A549 (cell line): ENCODE measurements around the gene GRIK4. TPM values are rescaled to one million over a fixed set of nuclear protein-coding genes. Genes with fewer than 3 reads are reported as not detected.

ENCODE experiments used
- ATAC-seq, 2 experiments: fragments of 200-7000 bp in 1 of 2; fragments of >200 bp in 1 of 2; cut with Nextera tagmentation in 1 of 2; cut with Tn5 transposase in 1 of 2; 3 replicates each; pipeline versions ENCODE4 v1.8.0 to v1.9.1; 2018 to 2020; ENCODE audit warnings: mild to moderate bottlenecking in 1 of 2, moderate library complexity in 1 of 2
- CTCF ChIA-PET: fragments of 300-600 bp; sonication (Branson Sonifier 250); formaldehyde crosslinking; extraction: SDS; loops from one replicate; lab custom pipeline; 2021; ENCODE audit warnings: antibody characterized with exemption, inconsistent platforms; lab: Yijun Ruan, JAX
- POLR2A ChIA-PET: fragments of 350-600 bp; formaldehyde crosslinking; extraction: SDS; loops from one replicate; lab custom pipeline; 2021; ENCODE audit warnings: antibody characterized with exemption, inconsistent platforms; lab: Yijun Ruan, JAX
- DNase-seq, 2 experiments: peaks; one replicate each; pipeline versions ENCODE4 v3.0.0 to v3.0.0-alpha.2; 2011 to 2016; ENCODE audit warnings: low read depth in 1 of 2, low spot score in 1 of 2
- FAIRE-seq: peaks from 2 replicates; lab custom pipeline; 2011; peaks lifted over from hg19 to GRCh38; lab: Jason Lieb, UNC
- H3K27ac ChIP-seq, 2 experiments: fragments of >200 bp; sonication (Bioruptor Twin); formaldehyde crosslinking; 3 replicates each; pipeline ENCODE4 v1.5.1; 2016 to 2017
- H3K4me1 ChIP-seq: fragments of >200 bp; sonication (Bioruptor Twin); formaldehyde crosslinking; 3 replicates; pipeline ENCODE4 v1.6.1; 2016
- H3K4me2 ChIP-seq: fragments of >200 bp; sonication (Bioruptor Twin); formaldehyde crosslinking; 3 replicates; pipeline ENCODE4 v1.6.1; 2016
- H3K4me3 ChIP-seq: fragments of >200 bp; sonication (Bioruptor Twin); formaldehyde crosslinking; 3 replicates; pipeline ENCODE4 v1.5.1; 2016
- H3K9me3 ChIP-seq: fragments of >200 bp; sonication (Bioruptor Twin); formaldehyde crosslinking; 3 replicates; pipeline ENCODE4 v1.6.1; 2016
- CEBPB ChIP-seq, 2 experiments: fragments of >200 bp in 1 of 2; sonication (Bioruptor Twin) in 1 of 2; formaldehyde crosslinking in 1 of 2; IDR thresholded peaks; 2 replicates each; pipeline ENCODE4 v1.6.1; 2012 to 2016
- CHD4 ChIP-seq: fragments of 200-600 bp; sonication (generic); IDR thresholded peaks from 2 replicates; pipeline ENCODE4 v1.6.1; 2016; ENCODE audit warnings: antibody characterized with exemption, mild to moderate bottlenecking, borderline replicate concordance
- EHF ChIP-seq: fragments of 250-450 bp; sonication (Bioruptor Pico); IDR thresholded peaks from 2 replicates; pipeline ENCODE4 v1.5.0; 2020; ENCODE audit warnings: mild to moderate bottlenecking
- EP300 ChIP-seq, 2 experiments: fragments of >200 bp; sonication (Bioruptor Twin); formaldehyde crosslinking; IDR thresholded peaks; 2 replicates in 1 of 2; 3 replicates in 1 of 2; pipeline ENCODE4 v1.6.1; 2016 to 2017
- ESRRA ChIP-seq: fragments of 150-350 bp; IDR thresholded peaks from 2 replicates; pipeline ENCODE4 v1.6.1; 2014; ENCODE audit warnings: mild to moderate bottlenecking, low read length, borderline replicate concordance
- FOSB ChIP-seq: fragments of 250-450 bp; sonication (Bioruptor Pico); IDR thresholded peaks from 2 replicates; pipeline ENCODE4 v1.5.0; 2020; ENCODE audit warnings: mild to moderate bottlenecking, moderate library complexity
- GATA3 ChIP-seq: IDR thresholded peaks from 2 replicates; pipeline ENCODE4 v1.6.1; 2012; ENCODE audit warnings: borderline replicate concordance
- HOXB13 ChIP-seq: fragments of 250-450 bp; sonication (Bioruptor Pico); IDR thresholded peaks from 2 replicates; pipeline ENCODE4 v1.5.0; 2020; ENCODE audit warnings: low read depth, mild to moderate bottlenecking, moderate library complexity
- JUN ChIP-seq, 2 experiments: fragments of >200 bp; sonication (Bioruptor Twin); formaldehyde crosslinking; IDR thresholded peaks; 2 replicates in 1 of 2; 3 replicates in 1 of 2; pipeline ENCODE4 v1.6.1; 2016 to 2017
- KDM1A ChIP-seq: fragments of 200-600 bp; sonication (generic); IDR thresholded peaks from 2 replicates; pipeline ENCODE4 v1.6.1; 2016; ENCODE audit warnings: low read depth, mild to moderate bottlenecking
- KDM5A ChIP-seq: fragments of 200-600 bp; sonication (generic); IDR thresholded peaks from 2 replicates; pipeline ENCODE4 v1.6.1; 2016; ENCODE audit warnings: antibody characterized with exemption, mild to moderate bottlenecking
- MAFK ChIP-seq: fragments of 450-650 bp; IDR thresholded peaks from 2 replicates; pipeline ENCODE4 v1.6.1; 2014; ENCODE audit not compliant: partially characterized antibody
- NFE2L2 ChIP-seq: fragments of 150-350 bp; conservative IDR thresholded peaks from 2 replicates; pipeline ENCODE4 v1.6.1; 2014; ENCODE audit warnings: low read length
- NPAS2 ChIP-seq: fragments of 250-450 bp; sonication (Bioruptor Pico); IDR thresholded peaks from 2 replicates; pipeline ENCODE4 v1.8.0; 2022; ENCODE audit warnings: mild to moderate bottlenecking, moderate library complexity, borderline replicate concordance
- NR3C1 ChIP-seq: fragments of >200 bp; sonication (Bioruptor Twin); formaldehyde crosslinking; IDR thresholded peaks from 3 replicates; pipeline ENCODE4 v1.6.1; 2017
- PHF8 ChIP-seq: fragments of 200-600 bp; sonication (generic); IDR thresholded peaks from 2 replicates; pipeline ENCODE4 v1.6.1; 2016; ENCODE audit warnings: low read depth, mild to moderate bottlenecking, antibody characterized with exemption, moderate library complexity, borderline replicate concordance
- RAD21 ChIP-seq, 2 experiments: fragments of >200 bp in 1 of 2; sonication (Bioruptor Twin) in 1 of 2; formaldehyde crosslinking in 1 of 2; IDR thresholded peaks in 1 of 2; conservative IDR thresholded peaks in 1 of 2; 2 replicates in 1 of 2; 3 replicates in 1 of 2; pipeline ENCODE4 v1.6.1; 2012 to 2018; ENCODE audit warnings: inconsistent platforms in 1 of 2
- RARB ChIP-seq: fragments of 250-450 bp; sonication (Bioruptor Pico); IDR thresholded peaks from 2 replicates; pipeline ENCODE4 v1.8.0; 2021; ENCODE audit warnings: mild to moderate bottlenecking, moderate library complexity
- SMC3 ChIP-seq: fragments of >200 bp; sonication (Bioruptor Twin); formaldehyde crosslinking; IDR thresholded peaks from 3 replicates; pipeline ENCODE4 v1.6.1; 2018; ENCODE audit warnings: inconsistent platforms
- TFCP2L1 ChIP-seq: fragments of 250-450 bp; sonication (Bioruptor Pico); IDR thresholded peaks from 2 replicates; pipeline ENCODE4 v1.5.0; 2021; ENCODE audit warnings: mild to moderate bottlenecking
- TP53 ChIP-seq: fragments of 250-450 bp; sonication (Bioruptor Pico); IDR thresholded peaks from 2 replicates; pipeline ENCODE4 v1.5.0; 2021; ENCODE audit warnings: mild to moderate bottlenecking, moderate library complexity
- ZFP36 ChIP-seq: fragments of 450-650 bp; IDR thresholded peaks from 2 replicates; pipeline ENCODE4 v1.6.1; 2014; ENCODE audit warnings: borderline replicate concordance; ENCODE audit not compliant: partially characterized antibody
- whole genome bisulfite sequencing: methylation state at CpG from one replicate; pipeline ENCODE4 v1.1.6; 2017; ENCODE audit errors: missing lambda C conversion rate; 5-methylcytosine and 5-hydroxymethylcytosine counted together
- polyA plus RNA-seq, 4 experiments: library from polyadenylated mRNA; depleted of rRNA in 3 of 4; stranded (reverse); fragments of >200 nt; fragmentation: RNase III in 1 of 4; extraction: RNeasy Plus Mini Kit Qiagen cat#74134 plus additional on column Dnase treatment in 1 of 4; gene quantifications; 2 replicates in 3 of 4; 3 replicates in 1 of 4; pipeline ENCODE4 v1.2.3, GENCODE V29; 2011 to 2017
- TF ChIP-seq, protein P1 (sequence below): fragments of >200 bp; sonication (Bioruptor Twin); formaldehyde crosslinking; IDR thresholded peaks from 3 replicates; pipeline ENCODE4 v1.5.1; 2016

GRIK4 gene
- polyA plus RNA-seq, 2 of the 4 experiments (the other 2 are of a cell fraction) = 0.01 TPM; not detected in 1

DNA sequence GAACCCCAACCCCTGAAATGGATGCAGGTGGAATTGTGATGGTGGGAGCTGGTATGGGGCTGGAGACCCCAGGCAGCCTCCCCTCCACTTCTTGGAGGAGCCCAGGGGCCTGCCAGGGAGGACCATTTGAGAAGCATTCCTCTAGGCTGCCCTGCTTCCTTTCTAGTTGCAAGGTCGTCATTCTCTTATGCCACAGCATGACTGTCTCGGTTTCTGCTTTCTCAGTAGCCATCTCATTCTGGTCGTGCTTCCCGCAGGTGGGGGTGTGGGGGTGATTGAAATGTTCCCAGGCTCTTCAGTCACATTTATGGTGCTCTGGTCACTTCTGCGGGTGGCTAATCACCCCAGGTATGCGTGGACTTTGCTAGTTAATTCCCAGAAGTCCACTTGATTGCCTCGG is 288.7 kb downstream of the GRIK4 start:
- ChIA-PET CTCF (interaction anchor here (1.1 to 1.7 kb wide), 2 partner anchors 10 to 15 kb away, joined by 3 read pairs; no protein-coding TSS in a partner anchor), POLR2A (no interaction called here)
- TF ChIP-seq SMC3 = no peak
- no peak for TF ChIP-seq RARB (CRISPR knock-in tag)
- TF ChIP-seq PHF8 = no peak
- TF ChIP-seq ESRRA = no peak
- no peak for TF ChIP-seq GATA3
- TF ChIP-seq KDM5A = no peak
- no peak for TF ChIP-seq CHD4
- no peak for TF ChIP-seq TFCP2L1
- no peak for TF ChIP-seq NFE2L2
- TF ChIP-seq FOSB = no peak
- no peak for TF ChIP-seq HOXB13 (CRISPR knock-in tag)
- no peak for TF ChIP-seq NPAS2
- no peak for TF ChIP-seq KDM1A
- H3K27ac ChIP-seq = no peak overlapping the region
- FAIRE-seq (no peak), DNase-seq (no peak), ATAC-seq (no peak)
- no peak overlapping the region for H3K4me2 ChIP-seq
- no peak overlapping the region for H3K4me3 ChIP-seq
- WGBS = 48% methylated on average over 7 of the region's 7 CpGs
- H3K4me1 ChIP-seq = no peaks in the 10 kb centered on the region
- H3K9me3 ChIP-seq = no peaks in the 10 kb centered on the region

DNA sequence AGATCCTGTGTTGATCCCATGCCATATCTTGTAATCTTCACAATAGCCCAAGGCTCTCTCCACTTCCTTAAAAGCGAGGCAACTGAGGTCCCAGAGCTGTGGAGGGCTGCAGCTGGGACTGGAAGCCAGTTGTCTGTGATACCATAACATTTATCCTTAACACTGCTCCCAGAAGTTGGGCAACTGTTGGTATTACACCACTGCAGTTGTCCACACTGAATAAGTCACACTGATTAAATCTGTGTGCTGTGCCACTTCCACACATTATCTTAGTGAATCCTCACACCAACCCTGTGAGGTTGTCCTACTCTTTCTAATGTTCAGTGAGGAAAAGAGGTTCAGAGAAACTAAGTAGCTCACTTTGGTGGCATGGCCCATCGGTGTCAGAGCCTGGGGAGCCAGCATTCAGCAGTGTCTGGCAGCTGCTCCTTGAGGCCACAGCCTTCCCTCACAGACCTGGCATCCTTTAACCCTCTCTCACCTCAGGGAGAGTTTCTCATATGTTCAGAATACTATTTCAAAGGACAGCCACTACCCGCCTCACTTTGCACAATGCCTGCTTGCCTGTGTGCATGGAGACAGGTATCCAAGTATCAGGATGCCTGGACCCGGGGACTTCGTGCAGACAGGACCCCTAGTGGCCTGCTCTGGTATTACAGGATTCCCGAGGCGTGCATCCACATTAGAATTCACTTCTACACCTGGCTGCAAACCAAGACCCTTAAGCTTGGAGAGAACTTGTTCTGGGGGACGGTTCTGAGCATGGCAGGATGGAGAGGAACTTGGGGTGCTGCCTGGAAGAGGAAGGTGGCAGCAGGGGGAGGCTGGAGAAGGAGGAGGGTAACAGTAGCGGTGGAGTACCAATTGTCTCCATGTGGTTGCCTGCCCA is 290.5 kb downstream of the GRIK4 start:
- H3K4me3 ChIP-seq = no peak overlapping the region
- no peaks in the 10 kb centered on the region for H3K9me3 ChIP-seq
- peak; percentile 38 to 50 for DNase-seq
- peak; percentile 77 to 90; a peak in 5 of 6 replicates for ATAC-seq
- peaks cover 2% of the 10 kb centered on the region for H3K4me1 ChIP-seq
- ChIA-PET CTCF (interaction anchor here (0.6 to 3.2 kb wide), 18 partner anchors 9 to 1188 kb away, joined by 3 to 12 read pairs (median 3); partner anchors contain the start of gene GRIK4), POLR2A (no interaction called here)
- FAIRE-seq = no peak
- TF ChIP-seq, protein P1, sequence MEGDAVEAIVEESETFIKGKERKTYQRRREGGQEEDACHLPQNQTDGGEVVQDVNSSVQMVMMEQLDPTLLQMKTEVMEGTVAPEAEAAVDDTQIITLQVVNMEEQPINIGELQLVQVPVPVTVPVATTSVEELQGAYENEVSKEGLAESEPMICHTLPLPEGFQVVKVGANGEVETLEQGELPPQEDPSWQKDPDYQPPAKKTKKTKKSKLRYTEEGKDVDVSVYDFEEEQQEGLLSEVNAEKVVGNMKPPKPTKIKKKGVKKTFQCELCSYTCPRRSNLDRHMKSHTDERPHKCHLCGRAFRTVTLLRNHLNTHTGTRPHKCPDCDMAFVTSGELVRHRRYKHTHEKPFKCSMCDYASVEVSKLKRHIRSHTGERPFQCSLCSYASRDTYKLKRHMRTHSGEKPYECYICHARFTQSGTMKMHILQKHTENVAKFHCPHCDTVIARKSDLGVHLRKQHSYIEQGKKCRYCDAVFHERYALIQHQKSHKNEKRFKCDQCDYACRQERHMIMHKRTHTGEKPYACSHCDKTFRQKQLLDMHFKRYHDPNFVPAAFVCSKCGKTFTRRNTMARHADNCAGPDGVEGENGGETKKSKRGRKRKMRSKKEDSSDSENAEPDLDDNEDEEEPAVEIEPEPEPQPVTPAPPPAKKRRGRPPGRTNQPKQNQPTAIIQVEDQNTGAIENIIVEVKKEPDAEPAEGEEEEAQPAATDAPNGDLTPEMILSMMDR = peak; percentile 49
- TF ChIP-seq SMC3 (peak; percentile 29; the same call in 1 of the 3 replicates), RAD21 (conservative IDR thresholded peaks at IDR 0.05 in 1 of 2, IDR thresholded peaks at IDR 0.05 in 1 of 2) (peak; percentile 35 to 53; a peak in 3 of 5 replicates), CHD4 (no peak)
- TF ChIP-seq, all 56 proteins: peak for 3
- no peak overlapping the region for H3K27ac ChIP-seq
- H3K4me2 ChIP-seq = no peak overlapping the region
- 28% methylated on average over 6 of the region's 9 CpGs for WGBS

- no peak overlapping the region for H3K4me2 ChIP-seq
- no peak for DNase-seq
- 86% methylated on average over 9 of the region's 9 CpGs for WGBS
- TF ChIP-seq ZFP36 (no peak), MAFK (no peak), NR3C1 (no peak), EP300 (IDR thresholded peaks at IDR 0.05) (no peak), EHF (CRISPR knock-in tag) (no peak), KDM1A (no peak), JUN (IDR thresholded peaks at IDR 0.05) (no peak), TP53 (CRISPR knock-in tag) (no peak), CEBPB (IDR thresholded peaks at IDR 0.05) (no peak), GATA3 (no peak), HOXB13 (CRISPR knock-in tag) (no peak)
- no peak overlapping the region for H3K27ac ChIP-seq
- no peak for FAIRE-seq
- H3K4me1 ChIP-seq = peaks cover 23% of the 10 kb centered on the region
- no peak for ATAC-seq
- ChIA-PET CTCF (interaction anchor here (1.1 kb wide), 1 partner anchor 25 kb away, joined by 3 read pairs; no protein-coding TSS in a partner anchor), POLR2A (no interaction called here)
- no peaks in the 10 kb centered on the region for H3K9me3 ChIP-seq
- no peak overlapping the region for H3K4me3 ChIP-seq
Observed at GRCh38 chr11:120805960-120806555, 294.5 kb downstream of the GRIK4 start.
